HepG2 (cell line): ENCODE results near the gene TANGO6. TPM values are rescaled to one million over a fixed set of nuclear protein-coding genes. Genes with fewer than 3 reads are reported as not detected.

Source experiments
- KDM1A ChIP-seq: IDR thresholded peaks from 2 replicates; pipeline ENCODE4 v1.6.1; 2016; ENCODE audit warnings: missing compliant biosample characterization
- SMAD1 ChIP-seq: sonication (generic); formaldehyde crosslinking; IDR thresholded peaks from 2 replicates; pipeline ENCODE4 v1.4.0; 2020; ENCODE audit warnings: missing genetic modification reagents, low read depth, mild to moderate bottlenecking, borderline replicate concordance
- TEAD3 ChIP-seq: optimal IDR thresholded peaks from 2 replicates; pipeline ENCODE3; 2016; ENCODE audit warnings: borderline replicate concordance
- XRCC5 ChIP-seq: fragments of 200-400 bp; formaldehyde crosslinking; optimal IDR thresholded peaks from 2 replicates; pipeline ENCODE3; 2017; ENCODE audit warnings: mild to moderate bottlenecking, low read length
- ZFP62 ChIP-seq: sonication (generic); formaldehyde crosslinking; IDR thresholded peaks from 2 replicates; pipeline ENCODE4 v1.4.0; 2020; ENCODE audit warnings: missing genetic modification reagents
- ZFP91 ChIP-seq: sonication (generic); formaldehyde crosslinking; IDR thresholded peaks from 2 replicates; pipeline ENCODE4 v1.9.0; 2022; ENCODE audit warnings: missing genetic modification reagents, mild to moderate bottlenecking, borderline replicate concordance
- ZNF138 ChIP-seq: sonication (generic); formaldehyde crosslinking; IDR thresholded peaks from 2 replicates; pipeline ENCODE4 v1.5.0; 2020; ENCODE audit warnings: mild to moderate bottlenecking, low read depth, missing genetic modification reagents
- ZNF17 ChIP-seq: sonication (generic); formaldehyde crosslinking; IDR thresholded peaks from 2 replicates; pipeline ENCODE4 v1.5.0; 2020; ENCODE audit warnings: mild to moderate bottlenecking, missing genetic modification reagents
- ZNF251 ChIP-seq: sonication (generic); formaldehyde crosslinking; IDR thresholded peaks from 2 replicates; pipeline ENCODE4 v1.9.0; 2021; ENCODE audit warnings: mild to moderate bottlenecking, missing genetic modification reagents
- ZNF292 ChIP-seq: sonication (generic); formaldehyde crosslinking; IDR thresholded peaks from 2 replicates; pipeline ENCODE4 v1.8.1; 2022; ENCODE audit warnings: mild to moderate bottlenecking, low read depth, missing genetic modification reagents, borderline replicate concordance
- ZNF350 ChIP-seq: sonication (generic); formaldehyde crosslinking; IDR thresholded peaks from 2 replicates; pipeline ENCODE4 v1.4.0; 2020; ENCODE audit warnings: mild to moderate bottlenecking, low read depth, missing genetic modification reagents, borderline replicate concordance
- ZNF605 ChIP-seq: sonication (generic); formaldehyde crosslinking; IDR thresholded peaks from 2 replicates; pipeline ENCODE4 v1.8.0; 2022; ENCODE audit warnings: mild to moderate bottlenecking, missing genetic modification reagents
- ZNF704 ChIP-seq: sonication (generic); formaldehyde crosslinking; IDR thresholded peaks from 2 replicates; pipeline ENCODE4 v1.8.1; 2023; ENCODE audit warnings: mild to moderate bottlenecking, inconsistent platforms, moderate library complexity, missing genetic modification reagents, borderline replicate concordance
- polyA plus RNA-seq, 8 experiments: library from polyadenylated mRNA; depleted of rRNA in 3 of 8; stranded (reverse) in 7 of 8; unstranded in 1 of 8; fragments of >200 nt; fragmentation: Illumina TruSeq in 4 of 8; extraction: Trizol in 4 of 8; gene quantifications; 2 replicates each; pipeline versions ENCODE4 v1.2.1 to v1.2.3, GENCODE V29; 2011 to 2016; ENCODE audit warnings: low read depth in 4 of 8, missing spikeins in 1 of 8, mixed read lengths in 1 of 8; ENCODE audit not compliant: insufficient read depth in 1 of 8
- total RNA-seq, 5 experiments: library from RNA; depleted of rRNA; stranded (reverse); fragments of >200 nt; fragmentation: Illumina TruSeq; extraction: Trizol; gene quantifications; 2 replicates each; pipeline ENCODE4 v1.2.3, GENCODE V29; 2016; ENCODE audit warnings: low read depth in 1 of 5
- TF ChIP-seq, protein P1 (sequence below): sonication (generic); formaldehyde crosslinking; IDR thresholded peaks from 2 replicates; pipeline ENCODE4 v1.5.0; 2020; ENCODE audit warnings: mild to moderate bottlenecking, missing genetic modification reagents, borderline replicate concordance
- TF ChIP-seq, protein P2 (sequence below): sonication (generic); formaldehyde crosslinking; IDR thresholded peaks from 2 replicates; pipeline ENCODE4 v1.4.0; 2020; ENCODE audit warnings: mild to moderate bottlenecking, missing genetic modification reagents
- TF ChIP-seq, protein P3 (sequence below): sonication (generic); formaldehyde crosslinking; IDR thresholded peaks from 2 replicates; pipeline ENCODE4 v1.5.0; 2020; ENCODE audit warnings: missing genetic modification reagents

TANGO6 gene
- total and polyA plus RNA-seq, 2 of the 13 experiments (the other 11 are each of a cell fraction or from before 2014, with no cell fraction given) = 7.2 to 13.3 TPM

GRCh38 chr16:69112285-69113129 is 269.2 kb downstream of the TANGO6 start (continued):
- TF ChIP-seq ZNF292 (CRISPR knock-in tag) = no peak
- no peak for TF ChIP-seq SMAD1 (CRISPR knock-in tag)
- TF ChIP-seq, protein P1, sequence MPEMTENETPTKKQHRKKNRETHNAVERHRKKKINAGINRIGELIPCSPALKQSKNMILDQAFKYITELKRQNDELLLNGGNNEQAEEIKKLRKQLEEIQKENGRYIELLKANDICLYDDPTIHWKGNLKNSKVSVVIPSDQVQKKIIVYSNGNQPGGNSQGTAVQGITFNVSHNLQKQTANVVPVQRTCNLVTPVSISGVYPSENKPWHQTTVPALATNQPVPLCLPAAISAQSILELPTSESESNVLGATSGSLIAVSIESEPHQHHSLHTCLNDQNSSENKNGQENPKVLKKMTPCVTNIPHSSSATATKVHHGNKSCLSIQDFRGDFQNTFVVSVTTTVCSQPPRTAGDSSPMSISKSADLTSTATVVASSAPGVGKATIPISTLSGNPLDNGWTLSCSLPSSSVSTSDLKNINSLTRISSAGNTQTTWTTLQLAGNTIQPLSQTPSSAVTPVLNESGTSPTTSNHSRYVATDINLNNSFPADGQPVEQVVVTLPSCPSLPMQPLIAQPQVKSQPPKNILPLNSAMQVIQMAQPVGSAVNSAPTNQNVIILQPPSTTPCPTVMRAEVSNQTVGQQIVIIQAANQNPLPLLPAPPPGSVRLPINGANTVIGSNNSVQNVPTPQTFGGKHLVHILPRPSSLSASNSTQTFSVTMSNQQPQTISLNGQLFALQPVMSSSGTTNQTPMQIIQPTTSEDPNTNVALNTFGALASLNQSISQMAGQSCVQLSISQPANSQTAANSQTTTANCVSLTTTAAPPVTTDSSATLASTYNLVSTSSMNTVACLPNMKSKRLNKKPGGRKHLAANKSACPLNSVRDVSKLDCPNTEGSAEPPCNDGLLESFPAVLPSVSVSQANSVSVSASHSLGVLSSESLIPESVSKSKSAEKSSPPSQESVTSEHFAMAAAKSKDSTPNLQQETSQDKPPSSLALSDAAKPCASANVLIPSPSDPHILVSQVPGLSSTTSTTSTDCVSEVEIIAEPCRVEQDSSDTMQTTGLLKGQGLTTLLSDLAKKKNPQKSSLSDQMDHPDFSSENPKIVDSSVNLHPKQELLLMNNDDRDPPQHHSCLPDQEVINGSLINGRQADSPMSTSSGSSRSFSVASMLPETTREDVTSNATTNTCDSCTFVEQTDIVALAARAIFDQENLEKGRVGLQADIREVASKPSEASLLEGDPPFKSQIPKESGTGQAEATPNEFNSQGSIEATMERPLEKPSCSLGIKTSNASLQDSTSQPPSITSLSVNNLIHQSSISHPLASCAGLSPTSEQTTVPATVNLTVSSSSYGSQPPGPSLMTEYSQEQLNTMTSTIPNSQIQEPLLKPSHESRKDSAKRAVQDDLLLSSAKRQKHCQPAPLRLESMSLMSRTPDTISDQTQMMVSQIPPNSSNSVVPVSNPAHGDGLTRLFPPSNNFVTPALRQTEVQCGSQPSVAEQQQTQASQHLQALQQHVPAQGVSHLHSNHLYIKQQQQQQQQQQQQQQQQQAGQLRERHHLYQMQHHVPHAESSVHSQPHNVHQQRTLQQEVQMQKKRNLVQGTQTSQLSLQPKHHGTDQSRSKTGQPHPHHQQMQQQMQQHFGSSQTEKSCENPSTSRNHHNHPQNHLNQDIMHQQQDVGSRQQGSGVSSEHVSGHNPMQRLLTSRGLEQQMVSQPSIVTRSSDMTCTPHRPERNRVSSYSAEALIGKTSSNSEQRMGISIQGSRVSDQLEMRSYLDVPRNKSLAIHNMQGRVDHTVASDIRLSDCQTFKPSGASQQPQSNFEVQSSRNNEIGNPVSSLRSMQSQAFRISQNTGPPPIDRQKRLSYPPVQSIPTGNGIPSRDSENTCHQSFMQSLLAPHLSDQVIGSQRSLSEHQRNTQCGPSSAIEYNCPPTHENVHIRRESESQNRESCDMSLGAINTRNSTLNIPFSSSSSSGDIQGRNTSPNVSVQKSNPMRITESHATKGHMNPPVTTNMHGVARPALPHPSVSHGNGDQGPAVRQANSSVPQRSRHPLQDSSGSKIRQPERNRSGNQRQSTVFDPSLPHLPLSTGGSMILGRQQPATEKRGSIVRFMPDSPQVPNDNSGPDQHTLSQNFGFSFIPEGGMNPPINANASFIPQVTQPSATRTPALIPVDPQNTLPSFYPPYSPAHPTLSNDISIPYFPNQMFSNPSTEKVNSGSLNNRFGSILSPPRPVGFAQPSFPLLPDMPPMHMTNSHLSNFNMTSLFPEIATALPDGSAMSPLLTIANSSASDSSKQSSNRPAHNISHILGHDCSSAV (CRISPR knock-in tag) = no peak
- TF ChIP-seq, protein P2, sequence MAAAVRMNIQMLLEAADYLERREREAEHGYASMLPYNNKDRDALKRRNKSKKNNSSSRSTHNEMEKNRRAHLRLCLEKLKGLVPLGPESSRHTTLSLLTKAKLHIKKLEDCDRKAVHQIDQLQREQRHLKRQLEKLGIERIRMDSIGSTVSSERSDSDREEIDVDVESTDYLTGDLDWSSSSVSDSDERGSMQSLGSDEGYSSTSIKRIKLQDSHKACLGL (CRISPR knock-in tag) = 0 out of 2 replicates have a peak, but pooled peaks have one; percentile 21
- TF ChIP-seq, protein P3, sequence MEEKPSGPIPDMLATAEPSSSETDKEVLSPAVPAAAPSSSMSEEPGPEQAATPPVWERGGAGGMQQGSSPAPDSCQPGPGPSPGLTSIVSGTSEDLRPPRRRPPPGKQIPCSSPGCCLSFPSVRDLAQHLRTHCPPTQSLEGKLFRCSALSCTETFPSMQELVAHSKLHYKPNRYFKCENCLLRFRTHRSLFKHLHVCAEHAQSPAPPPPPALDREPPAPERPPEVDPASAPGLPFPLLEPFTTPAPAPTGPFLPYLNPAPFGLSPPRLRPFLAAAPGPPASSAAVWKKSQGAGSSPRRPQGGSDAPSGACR (CRISPR knock-in tag) = 0 out of 2 replicates have a peak, but pooled peaks have one; percentile 23
- TF ChIP-seq ZNF251 (CRISPR knock-in tag) = no peak
- no peak for TF ChIP-seq ZNF350 (CRISPR knock-in tag)
- peak; percentile 96 for TF ChIP-seq XRCC5
- no peak for TF ChIP-seq ZFP62 (CRISPR knock-in tag)
- TF ChIP-seq KDM1A (CRISPR knock-in tag) = no peak
- TF ChIP-seq ZFP91 (CRISPR knock-in tag) = peak; percentile 21; the same call in 1 of the 2 replicates
- TF ChIP-seq ZNF605 (CRISPR knock-in tag) = peak; percentile 46; the same call in 1 of the 2 replicates
- TF ChIP-seq TEAD3 (CRISPR knock-in tag) = peak; percentile 71
- TF ChIP-seq ZNF704 (CRISPR knock-in tag) = no peak
- no peak for TF ChIP-seq ZNF17 (CRISPR knock-in tag)
- no peak for TF ChIP-seq ZNF138 (CRISPR knock-in tag)
